KOPT-K1 (cell line): Measurements from ENCODE around the gene C19orf33.
"Not testable (repeated sequence)": the region's sequence is repeated elsewhere in the genome, so short reads cannot be mapped to it uniquely, and the experiment has no call there.

Source experiments
- H3K27ac ChIP-seq: fragments of 200-600 bp; sonication (generic); 2 replicates; pipeline ENCODE4 v1.5.1; 2016; ENCODE audit warnings: antibody characterized with exemption, mild to moderate bottlenecking, low read depth, low read length; ENCODE audit not compliant: poor library complexity, severe bottlenecking
- H3K36me3 ChIP-seq: fragments of 200-600 bp; sonication (generic); 2 replicates; pipeline ENCODE4 v1.5.1; 2017; ENCODE audit warnings: antibody characterized with exemption, mild to moderate bottlenecking, low read length, moderate library complexity; ENCODE audit not compliant: insufficient read depth
- H3K9me3 ChIP-seq: fragments of 200-600 bp; sonication (generic); 2 replicates; pipeline ENCODE4 v1.5.1; 2017; ENCODE audit warnings: antibody characterized with exemption, low read length, mild to moderate bottlenecking; ENCODE audit not compliant: insufficient read depth, poor library complexity, severe bottlenecking

The C19orf33 gene

GRCh38 chr19:38303517-38304351 lies at the start of gene C19orf33:
Gene C19orf33, plus strand, starts transcription at chr19:38304251. Its CDS starts 11 bp downstream, at chr19:38304262.
- Histone ChIP-seq H3K27ac (no peak within 1 kb of the TSS), H3K9me3 (no peaks in the 10 kb centered on the region), H3K36me3 (peaks cover 20% of the 10 kb centered on the region)

- H3K27ac ChIP-seq, result no peak overlapping the region
Measured at GRCh38 chr19:38255383-38256014, 48.6 kb upstream of the C19orf33 start.

GRCh38 chr19:38261942-38262341 lies 42.1 kb upstream of the C19orf33 start:
- not testable (repeated sequence) for H3K9me3 ChIP-seq, H3K36me3 ChIP-seq, H3K27ac ChIP-seq

More at GRCh38 chr19:38255383-38256014, 48.6 kb upstream of the C19orf33 start:
- Histone ChIP-seq H3K36me3 (no peaks in the 10 kb centered on the region), H3K9me3 (no peaks in the 10 kb centered on the region)

- H3K9me3 ChIP-seq, result no peaks in the 10 kb centered on the region
- no peak overlapping the region for H3K27ac ChIP-seq
- H3K36me3 ChIP-seq, result no peaks in the 10 kb centered on the region
Measured at GRCh38 chr19:38262585-38263268, 41.3 kb upstream of the C19orf33 start.

GRCh38 chr19:38263689-38264485 lies 40.2 kb upstream of the C19orf33 start:
- no peaks in the 10 kb centered on the region for H3K9me3 ChIP-seq
- H3K36me3 ChIP-seq, result no peaks in the 10 kb centered on the region
- no peak overlapping the region for H3K27ac ChIP-seq

GRCh38 chr19:38264486-38265212 lies 39.4 kb upstream of the C19orf33 start, which contains the start of gene SPINT2:
Gene SPINT2, plus strand, starts transcription at chr19:38264573. Its CDS starts 320 bp downstream, at chr19:38264893.
- H3K9me3 ChIP-seq, result no peaks in the 10 kb centered on the region
- H3K27ac ChIP-seq, result peak within 1 kb of the TSS; percentile 16
- H3K36me3 ChIP-seq, result no peaks in the 10 kb centered on the region

- Histone ChIP-seq H3K27ac (peak overlapping the region; percentile 55), H3K9me3 (no peaks in the 10 kb centered on the region), H3K36me3 (no peaks in the 10 kb centered on the region)
Measured at GRCh38 chr19:38265213-38265861, 38.7 kb upstream of the C19orf33 start.

- Histone ChIP-seq H3K36me3 (no peaks in the 10 kb centered on the region), H3K27ac (peak overlapping the region; percentile 55), H3K9me3 (no peaks in the 10 kb centered on the region)
Measured at GRCh38 chr19:38265921-38266429, 38.1 kb upstream of the C19orf33 start.

- Histone ChIP-seq H3K36me3 (no peaks in the 10 kb centered on the region), H3K9me3 (no peaks in the 10 kb centered on the region), H3K27ac (no peak overlapping the region)
Measured at GRCh38 chr19:38266981-38267597, 37.0 kb upstream of the C19orf33 start.

GRCh38 chr19:38267761-38268483 lies 36.1 kb upstream of the C19orf33 start:
- Histone ChIP-seq H3K27ac (no peak overlapping the region), H3K9me3 (no peaks in the 10 kb centered on the region), H3K36me3 (no peaks in the 10 kb centered on the region)

- Histone ChIP-seq H3K27ac (no peak overlapping the region), H3K36me3 (no peaks in the 10 kb centered on the region)
Measured at GRCh38 chr19:38268539-38268938, 35.5 kb upstream of the C19orf33 start.

GRCh38 chr19:38270587-38271167 lies 33.4 kb upstream of the C19orf33 start:
- no peaks in the 10 kb centered on the region for H3K9me3 ChIP-seq
- no peak overlapping the region for H3K27ac ChIP-seq
- H3K36me3 ChIP-seq, result no peaks in the 10 kb centered on the region

More at GRCh38 chr19:38268539-38268938, 35.5 kb upstream of the C19orf33 start:
- no peaks in the 10 kb centered on the region for H3K9me3 ChIP-seq
